WI38 (cell line): Measurements from ENCODE around the gene DTNBP1.

Experiments
- H3K4me3 ChIP-seq: 2 replicates; pipeline ENCODE4 v1.5.1; 2011; ENCODE audit warnings: low read depth, mild to moderate bottlenecking, control low read depth, low read length
- CTCF ChIP-seq: IDR thresholded peaks from 2 replicates; pipeline ENCODE4 v1.5.1; 2012; ENCODE audit warnings: low read depth, mild to moderate bottlenecking, control low read depth, low read length

DTNBP1 gene

GRCh38 chr6:15577106-15577505 lies 85.7 kb downstream of the DTNBP1 start:
- TF ChIP-seq CTCF, result no peak
- H3K4me3 ChIP-seq, result no peak overlapping the region

DNA sequence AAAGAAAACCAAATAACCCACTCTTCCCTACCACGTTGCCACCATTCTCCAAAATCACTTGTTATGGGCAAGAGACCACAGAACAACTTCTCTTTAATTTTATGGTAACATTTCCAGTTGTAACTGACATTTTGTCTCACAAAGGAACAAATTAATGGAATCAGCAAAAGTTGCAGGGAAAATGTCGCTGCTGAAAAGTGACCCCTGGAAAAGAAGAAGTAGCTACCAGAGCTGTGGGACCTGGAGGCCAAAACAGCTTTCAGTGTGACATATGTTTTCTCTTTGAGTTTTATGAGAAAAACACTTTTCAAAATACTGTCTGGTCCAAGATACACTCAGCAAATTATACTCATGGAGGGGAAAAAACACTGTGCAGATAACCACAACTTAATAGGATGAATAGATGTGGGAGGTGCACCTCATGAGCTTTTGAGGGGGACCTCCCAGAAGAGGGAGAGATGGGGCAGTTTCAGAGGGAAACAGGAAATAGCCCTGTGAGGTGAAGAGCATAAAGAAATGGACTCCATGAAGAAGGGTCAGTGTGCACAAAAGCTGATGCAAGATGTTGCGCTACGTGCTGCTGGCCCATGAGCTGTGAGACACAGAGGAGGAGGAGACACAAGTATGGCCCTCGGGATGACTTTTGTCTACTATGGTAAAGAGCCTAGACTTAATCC lies 87.3 kb downstream of the DTNBP1 start:
- TF ChIP-seq CTCF, result no peak

GRCh38 chr6:15574486-15574885 lies 88.3 kb downstream of the DTNBP1 start:
- no peak overlapping the region for H3K4me3 ChIP-seq

More for the DNA sequence above, 87.3 kb downstream of the DTNBP1 start:
- H3K4me3 ChIP-seq, result no peak overlapping the region

GRCh38 chr6:15574023-15574422 lies 88.8 kb downstream of the DTNBP1 start:
- no peak overlapping the region for H3K4me3 ChIP-seq
- no peak for TF ChIP-seq CTCF

More at GRCh38 chr6:15574486-15574885, 88.3 kb downstream of the DTNBP1 start:
- TF ChIP-seq CTCF, result no peak

DNA sequence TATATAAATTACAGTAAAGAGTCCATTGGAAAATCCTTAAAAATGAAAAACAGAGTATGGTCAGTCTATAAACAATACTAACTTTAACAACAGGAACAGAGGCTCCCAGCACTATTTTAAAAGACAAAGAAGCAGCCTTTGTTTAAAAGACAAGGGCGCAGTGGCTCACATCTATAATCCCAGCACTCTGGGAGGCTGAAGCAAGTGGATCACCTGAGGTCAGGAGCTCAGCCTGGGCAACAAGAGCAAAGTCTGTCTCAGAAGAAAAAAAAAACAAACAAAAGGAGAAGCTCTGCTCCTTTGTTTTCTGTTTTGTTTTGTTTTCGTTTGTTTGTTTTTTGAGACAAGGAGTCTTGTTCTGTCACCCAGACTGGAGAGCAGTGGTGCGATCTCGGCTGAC lies 89.4 kb downstream of the DTNBP1 start:
- H3K4me3 ChIP-seq, result no peak overlapping the region
- TF ChIP-seq CTCF, result no peak

GRCh38 chr6:15572296-15573016 lies 90.4 kb downstream of the DTNBP1 start:
- no peak for TF ChIP-seq CTCF

GRCh38 chr6:15570171-15570570 lies 92.7 kb downstream of the DTNBP1 start:
- no peak overlapping the region for H3K4me3 ChIP-seq
- TF ChIP-seq CTCF, result no peak

More at GRCh38 chr6:15572296-15573016, 90.4 kb downstream of the DTNBP1 start:
- H3K4me3 ChIP-seq, result no peak overlapping the region
